HTERT RPE-1 (cell line): Measurements from ENCODE around the gene FFAR1.

Experiments used
- in situ Hi-C: fragments of 300-500 bp; cut with MboI; formaldehyde crosslinking; loops from 4 replicates; pipeline ENCODE4 v1.14.3; 2020; ENCODE audit warnings: low sequenced_read_pairs

Gene FFAR1

GRCh38 chr19:35314858-35315470, 32.7 kb upstream of the FFAR1 start:
- in situ Hi-C loops, result no loop called here

DNA sequence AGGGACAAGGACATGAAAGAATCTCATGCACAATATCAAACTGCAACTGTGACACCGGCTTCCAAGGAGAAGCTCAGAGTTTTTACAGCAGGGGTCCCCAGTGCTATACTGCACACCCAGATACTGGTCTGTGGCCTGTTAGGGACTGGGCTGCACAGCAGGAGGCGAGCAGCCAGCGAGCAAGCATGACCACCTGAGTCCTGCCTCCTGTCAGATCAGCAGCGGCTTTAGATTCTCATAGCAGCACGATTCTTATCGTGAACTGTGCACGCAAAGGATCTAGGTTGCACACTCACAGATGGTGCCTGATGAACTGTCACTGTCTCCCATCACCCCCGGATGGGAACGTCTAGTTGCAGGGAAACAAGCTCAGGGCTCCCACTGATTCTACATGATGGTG, 31.8 kb upstream of the FFAR1 start:
- in situ Hi-C loops, result no loop called here

GRCh38 chr19:35316560-35316959, 31.1 kb upstream of the FFAR1 start:
- in situ Hi-C loops, result no loop called here

DNA sequence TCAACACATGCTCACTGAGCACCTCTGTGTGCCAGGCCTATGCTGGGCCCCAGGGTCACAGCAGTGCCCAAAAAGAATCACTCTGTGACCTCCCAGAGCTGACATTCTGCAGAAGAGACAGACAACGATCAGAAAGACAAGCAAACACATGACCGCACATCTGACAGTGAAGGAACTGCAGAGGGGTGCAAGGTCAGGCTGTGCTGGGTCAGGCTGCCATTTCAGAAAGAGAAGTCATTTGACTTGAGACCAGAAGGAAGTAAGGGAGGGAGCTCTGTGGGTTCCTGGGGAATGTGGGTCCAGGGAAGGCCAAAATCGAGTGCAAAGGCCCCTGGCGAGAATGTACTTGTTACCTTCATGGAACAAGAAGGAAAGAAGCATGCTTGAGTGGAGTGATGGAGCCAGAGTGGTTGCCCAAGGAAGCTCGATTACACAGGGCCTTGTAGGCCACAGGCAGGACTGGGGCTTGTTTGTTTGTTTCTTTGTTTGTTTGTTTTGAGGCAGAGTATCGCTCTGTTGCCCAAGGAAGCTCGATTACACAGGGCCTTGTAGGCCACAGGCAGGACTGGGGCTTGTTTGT, 30.1 kb upstream of the FFAR1 start:
- in situ Hi-C loops, result no loop called here

DNA sequence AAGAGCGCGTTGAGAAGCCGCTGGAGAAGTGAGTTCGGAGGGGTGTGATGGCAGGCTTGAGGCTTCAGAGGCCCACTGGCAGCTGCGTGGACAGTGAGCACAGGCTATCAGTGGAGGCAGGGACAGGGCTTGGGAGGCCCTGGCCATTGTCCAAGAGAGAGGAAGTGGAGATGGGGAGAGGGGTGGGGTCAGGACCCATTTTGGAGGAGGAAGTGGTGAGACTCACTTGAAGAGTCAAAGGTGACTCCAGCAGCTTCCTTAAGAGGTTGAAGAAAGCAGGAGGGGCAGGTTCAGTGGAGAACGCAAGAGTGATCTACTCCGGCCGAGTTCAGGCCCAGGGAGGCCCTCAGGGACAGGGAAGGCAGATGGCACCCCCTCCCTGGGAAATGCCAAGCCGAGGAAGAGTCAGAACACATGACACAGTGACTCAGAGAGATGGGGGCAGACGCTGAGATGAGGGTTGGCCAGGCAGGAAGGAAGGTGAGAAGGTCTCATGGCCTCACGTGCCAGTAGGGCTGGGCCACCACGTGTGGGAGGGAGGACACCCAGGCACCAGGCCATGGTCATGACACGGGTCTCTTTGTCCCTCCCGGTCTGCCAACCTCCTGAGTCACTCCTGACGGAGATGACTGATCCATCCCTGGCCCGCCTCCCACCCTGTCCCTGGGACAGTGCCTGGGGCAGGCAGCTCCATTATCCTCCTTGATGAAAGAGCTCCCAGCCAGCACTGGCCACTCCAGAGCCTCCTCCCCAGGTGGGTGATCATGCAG, 28.8 kb upstream of the FFAR1 start:
- in situ Hi-C loops, result no loop called here

DNA sequence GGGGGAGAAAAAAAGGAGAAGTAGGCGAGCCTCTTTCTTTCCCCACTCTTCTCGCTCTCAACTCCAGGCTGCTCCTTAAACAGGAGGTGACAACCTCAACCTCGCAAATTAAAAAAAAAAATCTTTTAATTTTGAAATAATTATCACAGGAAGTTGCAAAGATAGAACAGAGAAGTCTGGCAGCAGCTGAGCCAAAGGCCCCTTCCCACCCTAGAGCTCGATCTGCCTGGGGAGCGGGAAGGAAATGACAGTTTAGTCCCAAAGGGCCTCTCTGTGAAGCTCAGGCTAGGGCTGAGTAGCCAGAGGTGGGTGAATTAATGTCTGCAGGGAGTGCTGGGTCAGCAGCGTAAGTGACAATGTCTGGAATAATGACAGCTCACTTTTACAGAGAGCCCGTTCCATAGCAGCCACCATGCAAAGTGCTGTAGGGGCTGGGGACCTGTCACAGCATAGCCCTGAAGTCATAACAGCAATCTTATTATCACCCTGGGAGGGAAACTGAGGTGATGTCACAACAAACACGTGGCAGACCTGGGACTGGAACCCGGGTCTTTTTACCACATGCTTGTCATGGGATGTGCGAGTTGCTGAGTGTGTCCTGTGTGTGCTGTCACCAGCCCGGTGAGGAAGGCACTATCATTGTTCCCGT, 27.5 kb upstream of the FFAR1 start:
- in situ Hi-C loops, result no loop called here

GRCh38 chr19:35321291-35321690, 26.4 kb upstream of the FFAR1 start:
- in situ Hi-C loops, result no loop called here

DNA sequence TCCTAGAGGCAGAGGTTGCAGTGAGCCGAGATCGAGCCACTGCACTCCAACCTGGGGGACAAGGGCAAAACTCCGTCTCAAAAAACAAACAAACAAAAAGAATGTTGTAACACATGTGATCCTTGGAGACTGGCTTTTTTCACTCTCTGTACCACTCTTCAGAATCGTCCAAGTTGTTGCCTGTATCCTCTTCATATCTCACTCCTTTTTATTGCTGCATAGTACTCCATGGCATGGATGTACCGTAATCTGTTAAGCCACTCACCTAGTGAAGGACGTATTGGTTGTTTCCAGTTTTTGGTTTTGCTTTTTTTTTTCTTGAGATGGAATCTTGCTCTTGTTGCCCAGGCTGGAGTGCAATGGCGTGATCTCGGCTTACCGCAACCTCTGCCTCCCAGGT, 25.7 kb upstream of the FFAR1 start:
- in situ Hi-C loops, result no loop called here

DNA sequence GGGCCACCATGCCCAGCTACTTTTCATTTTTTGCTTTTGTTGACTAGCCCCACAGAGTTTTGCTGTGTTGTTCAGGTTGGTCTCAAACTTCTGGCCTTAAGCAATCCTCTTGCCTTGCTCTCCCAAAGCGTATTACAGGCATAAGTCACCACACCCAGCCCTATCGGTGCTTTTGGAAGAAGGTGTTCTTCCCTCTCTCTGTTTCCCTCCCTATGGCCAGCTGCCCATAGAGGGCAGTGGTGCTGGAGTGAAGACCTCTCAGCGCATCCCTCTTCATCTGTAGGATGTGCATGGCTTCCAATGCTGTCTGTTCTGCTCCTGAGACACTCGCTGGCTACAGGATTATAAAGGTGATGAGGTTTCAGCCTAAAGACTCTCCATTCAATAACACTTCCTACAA, 20.1 kb upstream of the FFAR1 start:
- in situ Hi-C loops, result no loop called here

DNA sequence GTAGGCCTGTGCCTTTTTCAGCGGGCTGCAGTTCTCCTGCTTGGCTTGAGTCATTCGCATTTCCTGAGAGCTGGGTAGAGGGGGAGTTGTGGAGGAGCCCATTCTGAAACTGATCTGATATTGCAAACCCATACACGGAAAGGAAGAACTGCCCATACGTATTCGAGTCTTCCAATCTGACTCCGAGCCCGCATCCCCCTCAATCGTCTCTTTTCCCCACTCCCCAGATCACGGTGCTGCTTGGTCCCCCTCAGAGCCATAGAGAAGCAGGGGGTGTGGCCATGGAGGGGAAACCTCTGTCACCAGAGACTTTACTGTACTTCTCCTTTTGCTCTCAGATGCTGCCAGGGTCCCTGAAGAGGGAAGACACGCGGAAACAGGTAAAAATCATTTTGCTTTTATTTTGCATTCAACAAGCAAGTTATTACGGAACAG, 18.8 kb upstream of the FFAR1 start, which contains the start of gene CD22:
CD22 (plus strand) TSS at position 337 of the 435 bp plus-strand sequence. CDS start 2,854 bp downstream, outside the sequence.
- in situ Hi-C loops, result no loop called here

GRCh38 chr19:35329323-35329722, 18.4 kb upstream of the FFAR1 start:
- in situ Hi-C loops, result no loop called here

DNA sequence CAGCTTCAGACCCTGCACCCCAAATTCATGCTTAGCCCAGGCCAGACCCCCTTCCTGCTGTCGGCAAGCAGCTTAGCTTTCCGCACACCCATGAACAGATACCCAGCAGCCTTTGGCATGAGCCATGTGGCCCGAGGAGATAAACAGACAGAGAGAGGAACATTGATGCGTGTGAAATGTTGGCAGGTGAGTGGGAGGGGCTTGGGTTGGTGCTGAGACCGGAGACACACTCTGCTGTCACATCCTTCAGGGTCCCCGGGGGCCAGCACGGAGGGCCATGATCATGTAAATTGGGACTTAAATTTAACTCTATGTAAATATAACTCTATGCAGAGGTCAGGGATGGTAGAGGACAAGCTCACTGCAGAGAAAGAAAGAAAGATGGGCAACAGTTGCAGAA, 17.2 kb upstream of the FFAR1 start:
- in situ Hi-C loops, result no loop called here

DNA sequence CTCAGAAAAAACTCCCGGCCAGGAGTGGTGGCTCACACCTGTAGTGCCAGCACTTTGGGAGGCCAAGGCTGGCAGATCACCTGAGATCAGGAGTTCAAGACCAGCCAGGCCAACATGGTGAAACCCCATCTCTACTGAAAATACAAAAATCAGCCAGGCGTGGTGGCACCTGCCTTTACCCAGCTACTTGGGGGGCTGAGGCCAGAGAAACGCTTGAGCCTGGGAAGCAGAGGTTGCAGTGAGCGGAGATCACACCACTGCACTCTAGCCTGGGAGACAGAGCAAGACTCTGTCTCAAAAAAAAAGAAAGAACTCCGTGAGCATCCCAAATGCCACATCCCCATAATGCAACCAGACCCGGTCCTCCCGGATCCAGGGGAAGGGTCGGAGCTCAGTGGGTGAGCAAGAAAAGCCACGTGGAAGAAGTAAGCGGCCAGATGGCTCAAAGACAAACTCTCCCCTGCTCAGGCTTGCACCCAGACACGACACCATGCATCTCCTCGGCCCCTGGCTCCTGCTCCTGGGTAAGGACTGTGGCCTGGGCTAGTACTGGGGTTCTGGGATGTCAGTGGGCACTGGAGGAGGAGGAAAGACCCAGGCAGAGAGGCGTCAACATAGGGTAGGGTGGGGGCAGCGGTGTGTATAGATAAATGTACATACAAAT, 16.0 kb upstream of the FFAR1 start:
- in situ Hi-C loops, result no loop called here

DNA sequence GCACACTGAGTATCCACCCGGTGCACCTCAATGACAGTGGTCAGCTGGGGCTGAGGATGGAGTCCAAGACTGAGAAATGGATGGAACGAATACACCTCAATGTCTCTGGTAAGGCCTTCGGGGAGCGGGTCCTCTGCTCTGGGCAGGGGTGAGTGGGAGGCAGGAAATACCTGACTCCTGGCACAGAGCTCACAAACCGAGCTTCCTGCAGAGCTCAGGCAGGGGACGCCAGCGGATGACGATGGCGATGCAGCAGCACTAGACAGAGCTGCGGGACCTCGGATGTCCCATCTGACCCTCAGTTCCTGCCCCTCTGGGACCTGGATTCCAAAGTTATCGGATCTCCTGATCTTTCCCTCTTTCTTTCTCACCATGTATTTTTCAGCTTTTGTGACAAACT, 14.9 kb upstream of the FFAR1 start:
- in situ Hi-C loops, result no loop called here

DNA sequence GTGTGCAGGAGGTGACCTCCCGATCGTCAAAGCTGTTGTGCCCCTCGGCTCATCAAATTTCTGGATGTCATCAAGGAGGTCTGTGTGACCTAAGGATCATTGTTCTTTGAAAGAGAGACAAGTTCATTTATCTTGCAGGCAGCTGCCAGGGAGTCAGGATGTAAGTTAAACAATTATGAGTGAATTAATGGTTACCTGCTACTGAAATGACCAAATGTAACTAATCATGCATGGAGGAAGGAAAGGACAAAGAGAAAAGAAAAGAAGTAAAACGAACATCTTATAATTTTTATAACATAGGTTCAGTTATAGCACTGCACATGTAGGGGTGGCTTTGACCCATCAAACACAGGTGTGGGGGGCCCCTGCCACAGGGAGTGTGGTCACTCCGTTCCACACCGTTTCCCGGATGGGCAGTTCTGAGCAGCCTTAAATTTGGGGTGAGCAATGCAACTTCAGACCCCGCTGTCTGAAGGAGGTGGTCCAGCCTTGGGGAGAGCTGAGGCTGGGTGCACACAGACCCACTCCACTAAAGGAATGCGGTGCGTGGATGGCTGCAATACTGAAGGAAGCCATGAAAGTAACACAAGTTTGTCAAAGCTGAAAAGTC, 13.5 kb upstream of the FFAR1 start:
- in situ Hi-C loops, result no loop called here

GRCh38 chr19:35336166-35336955, 11.3 kb upstream of the FFAR1 start:
- in situ Hi-C loops, result no loop called here

GRCh38 chr19:35337097-35337983, 10.4 kb upstream of the FFAR1 start:
- in situ Hi-C loops, result no loop called here

DNA sequence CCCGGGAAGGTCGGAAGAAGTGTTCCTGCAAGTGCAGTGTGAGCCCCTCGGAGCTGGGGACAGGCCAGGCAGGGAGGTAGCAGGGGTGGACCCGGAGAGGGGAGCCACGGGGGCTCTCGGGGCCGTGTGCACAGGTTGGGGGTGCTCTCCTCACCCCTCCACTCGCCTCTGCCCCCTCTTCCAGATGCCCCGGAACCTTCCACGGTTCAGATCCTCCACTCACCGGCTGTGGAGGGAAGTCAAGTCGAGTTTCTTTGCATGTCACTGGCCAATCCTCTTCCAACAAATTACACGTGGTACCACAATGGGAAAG, 9.8 kb upstream of the FFAR1 start:
- in situ Hi-C loops, result no loop called here

DNA sequence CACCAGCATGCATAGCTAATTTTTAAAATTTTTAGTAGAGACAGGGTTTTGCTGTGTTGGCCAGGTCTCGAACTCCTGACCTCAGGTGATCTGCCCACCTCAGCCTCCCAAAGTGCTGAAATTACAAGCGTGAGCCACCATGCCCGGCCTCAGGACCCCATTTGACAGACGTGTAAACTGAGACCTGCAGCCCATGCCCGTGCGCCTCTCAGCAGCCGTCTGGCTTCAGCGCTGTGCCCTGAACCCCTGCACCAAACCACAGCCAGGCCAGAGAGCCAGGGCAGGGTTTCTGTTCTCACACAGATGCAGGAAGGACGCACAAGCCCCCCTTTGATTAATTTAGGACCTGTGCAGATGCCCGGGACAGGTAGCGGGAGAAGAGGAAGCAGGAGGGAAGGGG, 7.3 kb upstream of the FFAR1 start:
- in situ Hi-C loops, result no loop called here
